ENCODE measurements around the gene ZCCHC24.

ZCCHC24 gene

DNA sequence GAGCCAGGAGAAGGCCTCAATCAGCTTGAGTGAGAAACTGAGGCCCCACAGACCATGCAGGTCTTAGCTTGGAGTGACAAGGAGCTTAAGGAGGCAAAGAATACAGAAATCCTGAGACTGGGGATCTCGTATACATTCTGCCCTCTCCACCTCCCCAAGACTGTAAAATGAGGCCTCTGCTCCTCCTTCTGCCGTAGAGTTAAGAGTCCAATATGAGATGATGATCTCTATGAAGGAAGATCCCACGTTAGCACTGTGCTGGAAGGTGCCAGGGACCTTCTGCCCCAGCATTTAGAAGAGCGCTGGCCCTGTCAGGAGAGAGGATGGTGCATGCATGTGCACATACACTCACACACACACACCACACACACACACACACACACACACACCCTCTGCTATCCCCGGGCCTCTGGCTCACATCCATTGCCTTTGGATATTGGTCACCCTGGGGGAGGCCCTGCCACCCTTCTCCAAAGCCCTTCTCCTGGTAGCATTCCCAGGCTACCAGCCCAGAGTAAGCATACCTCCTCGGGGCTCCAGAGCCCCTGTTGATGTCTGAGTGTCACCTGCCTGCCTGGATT is 15.0 kb downstream of the ZCCHC24 start:
- no peak for DNase-seq

DNA sequence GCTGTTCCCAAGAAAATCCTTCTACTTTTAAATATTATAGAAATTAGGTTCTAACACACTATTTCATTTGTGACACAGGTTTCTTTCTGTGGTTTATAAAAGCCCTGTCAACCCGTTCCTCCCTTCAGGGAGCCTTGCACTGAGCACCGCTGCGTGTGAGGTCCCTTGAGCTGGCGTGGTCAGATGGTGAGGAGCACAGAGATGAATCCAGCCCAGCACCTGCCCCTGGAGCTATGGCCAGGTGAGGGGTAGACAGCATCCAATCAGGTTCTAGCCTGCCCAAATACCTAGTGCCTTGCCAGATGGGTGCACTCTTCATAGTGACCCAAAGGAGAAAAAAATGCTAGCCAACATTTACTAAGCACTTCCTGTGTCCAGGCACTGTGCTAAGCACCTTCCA is 15.7 kb downstream of the ZCCHC24 start:
- DNase-seq: no peak

DNA sequence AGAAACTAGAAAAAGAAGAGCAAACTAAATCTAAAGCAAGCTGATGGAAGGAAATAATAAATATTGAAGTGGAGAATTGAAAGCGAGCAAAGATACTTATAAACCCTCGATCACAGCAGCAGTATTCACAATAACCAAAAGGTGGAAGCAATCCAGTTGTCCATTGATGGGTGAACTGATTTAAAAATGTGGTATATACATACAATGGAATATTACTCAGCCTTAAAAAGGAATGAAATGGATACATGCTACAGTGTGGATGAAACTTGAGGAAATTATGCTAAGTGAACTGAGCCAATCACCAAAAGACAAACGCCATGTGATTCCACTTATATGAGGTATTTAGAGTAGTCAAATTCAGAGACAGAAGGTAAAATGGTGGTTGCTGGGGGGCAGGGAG is 17.5 kb downstream of the ZCCHC24 start:
- DNase-seq: no peak

DNA sequence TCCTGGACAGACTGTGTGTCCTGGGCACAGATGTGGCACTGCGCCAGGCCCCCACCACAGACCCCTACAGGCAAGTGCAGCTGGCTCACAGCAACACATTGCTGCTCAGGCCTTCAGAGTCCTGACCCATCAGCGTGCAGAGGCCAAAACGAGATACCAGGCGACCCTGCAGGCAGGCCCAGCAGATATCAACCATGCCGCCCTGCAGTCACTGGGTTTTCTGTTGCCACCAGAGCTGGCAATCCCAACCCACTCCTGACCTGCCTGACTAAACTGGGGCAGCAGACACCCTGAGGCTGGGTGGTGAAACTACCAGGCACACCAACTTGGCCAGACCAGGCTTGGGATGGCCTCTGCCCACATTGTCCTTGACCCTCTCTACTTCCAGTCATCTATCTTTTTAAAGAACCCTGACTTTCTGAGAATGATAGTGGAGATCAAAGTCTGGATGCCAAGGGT is 20.3 kb downstream of the ZCCHC24 start:
- no peak for DNase-seq

DNA sequence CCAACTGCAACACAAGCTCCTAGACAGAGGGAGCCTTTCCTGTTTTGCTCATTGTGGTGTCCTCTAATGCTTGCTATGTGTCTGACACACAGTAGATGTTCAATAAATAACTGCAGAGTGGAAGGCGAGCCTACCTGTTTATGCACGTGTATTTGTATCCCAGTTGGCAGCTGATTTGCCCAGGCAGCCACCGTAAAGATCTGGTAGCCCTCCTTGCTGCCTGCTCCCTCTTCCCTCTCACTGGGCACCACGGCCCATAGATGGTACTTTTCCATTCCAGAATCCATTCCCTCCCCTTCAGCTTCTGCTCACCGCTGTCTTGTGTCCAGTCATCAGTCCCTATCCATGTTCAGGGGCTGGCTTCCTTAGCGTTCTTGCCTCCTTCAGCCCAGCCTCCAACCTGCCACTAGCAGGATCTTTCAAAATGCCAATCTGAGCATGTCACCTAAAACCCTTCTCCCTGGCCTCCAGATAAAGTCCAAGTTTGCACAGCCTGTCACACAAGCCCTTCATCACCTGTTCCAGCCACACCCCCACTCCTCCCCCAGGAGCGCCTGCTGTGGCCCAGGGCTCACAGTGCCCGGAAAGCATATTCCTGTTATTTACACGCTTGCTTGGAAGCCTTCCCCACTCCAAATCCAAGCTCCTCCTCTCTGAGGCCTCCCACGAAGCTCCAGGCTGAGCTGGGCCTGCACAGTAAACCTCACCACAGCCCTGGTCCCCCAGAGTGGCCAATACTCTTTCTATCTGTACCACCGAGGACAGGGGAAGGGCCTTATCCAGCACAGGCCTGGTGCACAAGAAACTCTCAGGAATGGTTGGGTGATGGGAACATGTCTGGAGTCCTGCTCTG is 21.0 kb downstream of the ZCCHC24 start:
- no peak for DNase-seq

DNA sequence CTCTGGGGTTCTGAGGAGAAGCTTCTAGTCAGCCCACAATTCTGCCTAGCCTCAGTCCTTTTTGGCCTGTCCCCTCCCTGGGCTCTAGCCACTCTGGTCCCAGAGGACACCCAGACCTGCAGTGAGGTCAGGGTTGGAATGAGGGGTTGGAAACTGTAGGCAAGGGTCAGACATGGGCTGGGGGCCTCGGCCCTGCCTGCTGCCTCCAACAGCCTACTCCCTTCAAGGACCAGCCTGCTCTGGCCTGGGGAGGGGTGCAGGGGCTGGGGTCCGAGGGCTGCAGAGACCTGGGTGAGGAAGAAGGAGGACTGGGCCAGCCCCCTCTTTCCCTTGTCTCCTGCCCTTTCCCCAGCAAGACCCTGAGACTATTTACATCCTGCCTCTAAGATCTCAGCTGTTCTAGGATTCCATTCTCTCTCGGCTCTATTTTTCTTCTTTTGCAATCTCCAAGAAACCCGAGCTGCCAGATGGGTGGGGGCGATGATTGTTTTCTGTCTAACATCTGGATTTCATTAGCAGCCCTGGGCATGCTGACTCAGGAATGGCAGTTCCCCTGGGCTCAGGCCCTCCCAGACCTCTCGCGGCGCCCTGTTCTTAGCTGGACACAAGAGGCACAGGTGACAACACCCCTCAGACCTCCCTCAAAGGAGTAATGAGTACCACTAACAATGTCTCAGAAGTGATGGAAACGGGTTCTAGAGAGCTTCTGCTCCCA is 23.1 kb downstream of the ZCCHC24 start:
- DNase-seq: no peak

DNA sequence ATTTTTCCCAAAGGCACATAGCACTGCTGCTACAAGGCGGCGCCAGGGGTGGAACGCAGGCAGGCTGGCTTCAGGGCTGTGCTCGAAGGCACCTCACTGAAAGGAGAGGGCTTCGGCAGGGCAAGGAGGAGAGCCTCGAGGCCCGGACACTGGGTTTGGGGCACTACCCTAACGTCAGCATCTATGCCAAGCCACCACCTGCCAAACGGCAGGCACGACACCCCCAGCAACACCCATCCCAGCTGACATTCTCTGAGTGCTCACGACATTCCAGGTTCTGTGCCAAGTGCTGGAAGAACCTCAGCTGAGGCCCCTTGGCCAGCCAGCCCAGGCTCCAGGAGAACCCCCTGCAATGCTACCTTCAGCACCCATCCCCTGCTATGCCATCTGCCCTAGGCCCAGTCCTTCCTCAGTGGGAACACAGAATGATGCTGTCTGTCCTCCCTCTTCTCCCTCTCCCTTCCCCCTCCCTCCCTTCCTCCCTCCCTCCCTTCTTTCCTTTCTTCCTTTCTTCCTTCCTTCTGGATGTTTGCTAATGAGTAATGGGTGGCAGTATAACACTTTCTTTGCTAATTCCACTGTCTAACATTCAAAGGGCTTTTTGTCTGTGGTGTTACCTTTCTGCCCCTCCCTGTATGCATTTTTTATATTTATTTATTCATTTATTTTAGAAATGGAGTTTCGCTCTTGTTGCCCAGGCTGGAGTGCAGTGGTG is 24.3 kb downstream of the ZCCHC24 start:
- DNase-seq: no peak

DNA sequence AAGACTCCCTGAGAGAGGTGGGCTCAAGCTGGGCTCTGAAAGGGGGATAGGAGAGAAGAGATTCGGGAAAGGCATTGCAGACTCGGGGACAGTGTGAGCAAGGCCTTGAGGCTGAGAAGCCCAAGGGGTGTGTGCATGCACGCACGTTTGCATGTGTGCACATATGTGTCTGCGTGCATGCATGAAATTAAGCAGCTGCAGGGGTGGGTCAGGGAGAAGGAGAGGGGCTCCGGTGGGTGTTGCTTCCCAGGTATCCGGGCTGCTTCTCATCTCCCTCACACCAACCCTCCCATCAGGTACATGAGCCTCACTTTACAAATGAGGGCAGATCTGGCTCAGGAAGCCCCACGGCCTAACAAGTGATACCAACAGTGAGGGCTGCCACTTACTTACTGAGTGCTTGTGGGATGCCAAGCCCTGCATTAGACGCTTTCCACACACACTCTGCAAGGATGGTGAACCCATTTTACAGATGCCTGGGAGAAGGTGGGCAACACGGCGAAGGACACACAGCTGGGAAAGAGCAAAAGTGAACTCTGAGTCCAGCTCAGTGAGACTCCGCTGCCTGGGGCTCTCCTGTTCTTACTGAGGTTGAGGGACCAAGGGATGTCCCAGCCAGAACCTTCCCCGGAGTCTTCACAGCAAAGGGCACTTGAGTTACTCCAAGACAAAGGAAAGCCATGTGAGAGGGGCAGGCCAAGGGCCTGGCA is 26.4 kb downstream of the ZCCHC24 start:
- no peak for DNase-seq

DNA sequence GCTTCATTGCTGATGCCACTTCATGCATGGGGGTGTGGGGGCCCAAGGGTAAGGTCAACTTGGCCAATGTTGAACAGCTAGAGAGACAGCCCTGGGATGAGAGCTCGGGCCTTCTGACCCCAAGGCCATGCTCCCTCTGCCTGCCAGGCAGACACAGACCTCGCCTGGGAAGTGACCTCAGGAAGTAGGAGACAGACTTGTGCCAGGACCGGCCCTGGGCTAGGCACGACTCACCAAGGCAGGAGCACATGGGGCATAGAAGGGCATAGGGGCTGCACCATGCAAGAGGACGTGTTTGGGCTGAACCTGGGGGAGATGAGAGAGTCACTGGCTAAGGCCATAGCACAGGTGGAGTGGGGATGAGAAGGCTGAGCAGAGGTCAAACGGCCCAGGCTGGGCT is 27.1 kb downstream of the ZCCHC24 start:
- DNase-seq: no peak

DNA sequence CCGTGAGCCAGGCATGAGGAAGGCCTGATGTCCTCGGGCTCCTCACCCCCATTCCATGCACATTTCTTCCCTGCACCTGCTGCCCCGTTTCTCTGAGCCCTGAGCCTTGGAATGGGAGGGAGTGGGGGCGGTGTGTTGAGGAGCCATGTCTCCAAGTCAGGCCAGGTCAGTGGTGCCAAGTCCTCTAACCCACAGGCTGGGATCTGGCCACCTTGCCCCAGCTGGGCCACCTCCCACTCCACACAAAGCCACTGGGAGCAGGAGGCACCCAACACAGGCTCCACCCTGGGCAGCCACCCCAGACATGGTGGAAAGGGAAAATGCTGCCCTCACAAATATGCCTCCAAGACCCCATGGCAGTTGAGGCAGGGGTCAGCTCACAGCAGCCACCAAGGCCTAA is 27.7 kb downstream of the ZCCHC24 start:
- DNase-seq: no peak

DNA sequence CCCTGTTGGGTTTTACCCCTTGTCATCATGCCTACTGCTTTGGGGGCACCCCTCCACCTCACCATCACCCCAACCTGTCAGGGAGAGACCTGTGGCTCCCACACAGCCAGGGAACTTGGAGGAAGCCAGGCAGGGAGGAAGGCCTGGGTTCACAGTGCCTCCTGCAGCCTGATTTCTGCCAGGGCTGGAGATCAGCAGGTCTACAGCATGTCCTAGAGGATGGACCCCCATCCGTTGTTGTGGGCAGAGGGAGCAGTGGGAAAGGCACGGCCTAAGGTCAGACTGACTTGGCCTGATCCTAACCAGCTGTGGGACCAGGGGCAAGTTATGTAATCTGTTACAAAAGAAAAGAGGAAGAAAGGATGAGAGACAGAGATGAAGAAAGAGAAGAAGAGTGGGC is 28.2 kb downstream of the ZCCHC24 start:
- no peak for DNase-seq

DNA sequence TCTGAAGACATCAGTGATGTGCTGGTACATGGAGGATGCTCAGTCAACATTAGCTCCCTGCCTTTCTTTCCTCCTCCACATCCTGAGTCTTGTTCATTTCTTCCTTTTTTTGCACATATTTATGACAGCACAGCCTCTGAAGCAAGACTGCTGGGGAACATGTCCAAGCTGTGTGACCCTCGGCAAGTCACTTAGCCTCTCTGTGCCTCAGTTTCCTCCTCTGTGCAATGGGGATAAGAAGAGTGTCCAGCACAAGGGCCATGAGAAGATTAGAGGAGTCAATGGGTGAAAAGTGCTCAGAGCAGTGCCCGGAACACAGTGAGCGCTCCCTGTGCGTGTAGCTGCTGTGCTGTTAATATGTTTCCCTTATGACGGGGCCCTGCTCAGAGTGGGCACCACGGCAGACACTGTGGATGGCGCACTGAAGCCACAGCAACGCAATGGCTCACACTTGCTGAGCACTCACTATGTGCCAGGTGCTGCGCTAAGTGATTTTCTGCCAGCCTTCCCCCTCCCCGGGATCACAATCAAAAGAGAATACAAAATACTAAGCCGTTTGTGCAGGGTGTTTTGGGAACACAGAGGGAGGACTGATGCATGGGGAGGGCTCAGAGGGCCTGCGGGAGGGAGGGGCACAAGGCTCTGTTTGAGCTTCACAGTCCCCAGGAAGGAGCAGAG is 28.7 kb downstream of the ZCCHC24 start:
- DNase-seq: no peak

DNA sequence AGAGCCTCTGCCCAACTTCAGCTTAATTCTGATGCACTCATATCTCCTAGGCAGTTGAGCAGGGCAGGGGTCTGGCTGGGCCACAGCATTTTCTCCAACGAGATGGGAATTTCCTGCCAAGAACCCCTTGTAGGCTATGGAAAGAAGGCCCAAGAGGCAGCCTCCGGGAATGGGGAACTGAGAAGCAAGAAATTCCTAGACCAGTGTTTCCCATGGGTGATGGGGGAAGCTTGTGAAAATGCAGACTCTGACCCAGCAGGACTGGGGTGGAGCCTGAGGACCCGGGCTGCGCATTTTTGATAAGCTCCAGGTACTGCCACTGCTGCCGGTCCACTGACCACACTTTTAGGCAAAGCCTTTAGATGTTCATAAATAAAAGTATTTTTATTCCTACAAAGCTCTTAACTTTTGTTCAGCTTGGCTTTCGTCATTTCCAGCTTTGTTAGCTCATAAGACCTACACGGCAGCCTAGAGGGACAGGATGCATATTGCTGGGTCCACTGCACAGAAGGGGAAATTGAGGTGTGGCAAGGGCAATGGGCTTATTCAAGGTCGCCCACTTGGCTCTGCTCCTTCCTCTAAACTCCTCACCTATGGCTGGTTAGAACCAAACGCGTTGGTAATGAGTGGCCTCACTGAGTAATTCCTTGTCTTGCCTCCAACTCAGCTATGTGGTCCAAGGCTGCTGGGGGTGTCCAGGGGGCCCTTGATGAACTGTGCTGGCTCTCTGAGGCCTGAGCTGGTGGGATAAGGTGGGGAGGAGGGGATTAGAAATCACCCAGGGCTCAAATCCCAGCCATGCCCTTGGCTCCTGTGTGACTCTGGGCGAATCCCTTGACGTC is 29.5 kb downstream of the ZCCHC24 start:
- no peak for DNase-seq

DNA sequence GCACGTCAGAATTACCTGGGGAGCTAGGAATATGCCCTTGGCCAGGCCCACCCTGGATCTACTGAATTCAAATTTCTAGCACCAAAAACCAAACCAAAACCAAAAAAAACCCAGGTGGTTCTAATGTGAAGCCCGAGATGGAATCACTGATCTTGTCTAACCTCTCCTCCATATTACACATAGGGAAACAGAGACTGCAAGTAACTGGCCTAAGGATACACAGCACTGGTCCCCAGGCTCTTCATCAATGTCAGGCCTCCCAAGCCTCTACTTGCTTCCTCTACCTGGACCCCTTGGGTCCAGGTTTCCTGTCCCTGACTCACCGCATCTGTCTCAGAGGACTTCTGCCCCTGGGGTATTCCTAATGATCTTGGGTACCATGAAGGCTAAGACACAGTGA is 30.7 kb downstream of the ZCCHC24 start:
- no peak for DNase-seq

DNA sequence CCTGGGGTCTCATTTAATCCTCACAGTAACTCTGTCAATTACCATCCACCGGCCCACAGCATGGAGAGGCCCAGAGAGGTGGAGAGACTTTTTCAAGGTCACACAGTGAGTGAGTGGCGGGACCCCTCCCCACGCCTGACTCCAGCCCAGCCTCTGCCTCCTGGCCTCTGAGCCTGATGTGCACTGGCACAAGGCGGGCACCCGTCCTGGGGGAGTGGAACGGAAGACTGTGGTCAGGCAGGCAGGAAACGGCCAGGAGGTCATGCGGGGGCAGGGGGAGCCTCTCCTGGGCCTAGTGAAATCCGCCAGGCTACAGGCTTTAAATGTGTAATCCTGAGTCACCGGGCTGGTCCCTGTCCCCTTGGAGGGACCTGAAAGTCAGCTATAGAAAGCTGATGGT is 32.2 kb downstream of the ZCCHC24 start:
- no peak for DNase-seq

DNA sequence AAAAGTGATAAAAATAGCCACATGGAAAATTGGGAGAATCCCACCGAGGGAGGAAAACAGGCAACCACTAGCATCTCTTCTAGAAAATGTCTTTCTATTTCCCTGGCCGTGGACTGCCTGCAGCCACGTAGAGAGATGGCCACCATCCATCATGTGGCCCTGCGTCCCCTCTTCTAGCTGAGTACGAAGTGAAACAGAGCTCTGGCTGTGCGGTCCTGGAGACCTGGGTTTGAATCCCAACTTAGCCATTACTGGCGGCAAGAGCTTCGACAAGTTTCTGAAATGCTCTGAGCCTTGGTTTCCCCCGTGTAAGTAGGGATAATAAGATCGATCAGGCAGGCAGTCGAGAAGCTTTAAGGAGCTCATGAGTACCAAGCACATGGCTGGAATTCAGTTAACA is 32.9 kb downstream of the ZCCHC24 start:
- no peak for DNase-seq

DNA sequence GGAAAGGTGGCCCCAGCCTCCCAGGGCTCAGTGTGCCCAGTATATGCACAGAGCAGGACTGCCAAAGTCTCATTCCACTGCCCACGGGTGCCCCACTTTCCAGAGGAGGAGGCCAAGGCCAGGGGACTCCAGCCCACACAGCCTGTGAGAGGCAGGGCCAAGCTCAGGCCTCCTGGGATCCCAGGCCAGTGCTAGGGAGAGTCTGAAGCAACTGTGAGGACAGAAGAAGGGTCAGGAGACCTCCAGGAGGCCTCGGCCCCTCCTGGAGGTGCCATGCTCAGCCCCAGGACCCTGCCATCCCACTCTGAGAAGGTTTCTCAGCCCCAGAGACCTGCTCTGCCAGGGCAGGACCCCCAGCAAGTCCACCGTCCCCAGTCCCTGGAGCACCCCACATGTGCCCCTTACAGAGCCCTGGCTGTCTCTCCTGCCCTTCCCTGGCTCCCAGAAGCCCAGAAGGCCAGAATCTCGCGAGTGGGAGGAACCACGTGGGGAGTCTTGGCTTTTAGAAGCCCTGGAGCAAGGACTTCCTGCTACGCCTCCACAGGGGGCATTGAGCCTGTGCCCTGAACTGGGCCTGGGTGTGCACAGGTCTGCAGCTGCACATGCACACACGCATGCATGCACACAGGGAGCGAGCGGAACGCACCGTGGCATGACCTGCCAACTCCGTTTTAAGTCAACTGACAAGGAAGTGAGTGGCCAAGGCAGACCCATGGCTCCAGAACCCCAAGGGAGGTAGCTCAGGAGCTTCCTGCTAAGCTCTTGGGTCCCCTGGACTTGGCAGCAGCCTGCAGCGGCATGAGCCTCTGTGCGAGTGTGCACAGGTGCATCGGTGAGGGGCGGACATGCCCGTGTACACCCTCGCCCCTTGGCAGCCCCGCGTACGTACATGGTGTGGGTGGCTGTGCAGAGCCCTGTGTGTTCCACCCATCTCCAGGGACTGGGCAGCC is 33.6 kb downstream of the ZCCHC24 start:
- no peak for DNase-seq

DNA sequence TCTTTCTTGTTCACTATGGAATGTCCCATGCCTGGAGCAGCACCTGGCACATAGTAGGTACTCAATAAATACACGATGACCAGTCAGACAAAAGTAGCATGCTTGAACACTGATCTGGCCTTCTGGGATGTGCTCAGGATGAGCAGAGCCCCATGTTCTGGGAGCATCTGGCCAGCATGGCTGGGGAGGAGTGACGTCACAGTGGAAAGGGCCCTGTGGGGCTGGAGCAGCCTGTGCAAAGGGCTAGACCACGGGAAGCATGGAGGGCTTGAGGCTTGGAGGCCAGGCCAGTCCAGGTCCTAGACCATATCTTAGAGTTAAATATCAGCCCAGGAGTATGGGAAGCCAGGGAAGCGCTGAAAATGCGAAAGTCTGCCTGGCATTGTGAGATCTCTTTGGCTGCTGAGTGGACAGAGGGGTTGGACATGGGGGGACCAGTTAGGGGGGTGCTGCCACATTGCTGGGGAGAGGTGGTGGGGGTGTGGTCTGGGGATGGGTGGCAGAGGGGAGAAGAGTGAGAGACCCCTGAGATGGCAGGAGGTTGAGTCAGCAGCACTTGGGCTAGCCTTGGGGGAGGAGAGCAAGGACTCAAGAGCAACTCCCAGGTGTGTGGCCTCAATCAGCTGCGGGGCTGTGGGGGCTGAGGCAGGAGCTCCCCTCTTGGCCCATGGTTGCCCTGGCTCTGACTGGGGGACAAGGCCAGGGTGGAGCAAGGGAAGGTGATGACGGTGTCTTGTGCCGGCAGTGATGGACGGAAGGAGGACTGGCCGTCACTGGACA is 34.9 kb downstream of the ZCCHC24 start:
- no peak for DNase-seq

DNA sequence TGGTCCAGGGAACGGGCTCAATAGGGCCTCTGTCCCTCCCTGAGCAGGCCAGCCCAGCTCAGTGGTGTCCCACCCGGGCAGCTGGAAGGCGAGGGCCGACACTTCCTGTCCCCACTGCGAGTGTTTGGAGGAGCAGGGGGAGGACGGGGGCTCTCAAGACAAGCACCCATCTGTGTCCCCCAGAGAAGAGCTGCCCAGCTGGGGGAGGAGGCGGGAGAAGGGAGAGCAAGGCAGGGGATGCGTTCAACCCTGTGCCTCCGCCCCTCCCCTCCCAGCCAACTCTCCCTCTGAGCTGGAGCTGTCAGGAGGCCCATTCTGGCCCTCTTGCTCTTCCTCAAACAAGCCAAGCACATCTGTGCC is 35.7 kb downstream of the ZCCHC24 start:
- no peak for DNase-seq
